NCI-H748 treated with DMSO at 0.1 percent for 48 hours (cell line): Measurements from ENCODE around the gene DYRK2.

Experiments used
- DNase-seq: peaks from one replicate; lab custom pipeline; 2025; lab: John Stamatoyannopoulos, UW

DYRK2 gene

GRCh38 chr12:67648521-67649260, at the start of gene DYRK2:
TSS of gene DYRK2 (plus strand) at chr12:67648745. CDS start at chr12:67649134, 389 bp downstream.
- DNase-seq, result peak; percentile 64

DNA sequence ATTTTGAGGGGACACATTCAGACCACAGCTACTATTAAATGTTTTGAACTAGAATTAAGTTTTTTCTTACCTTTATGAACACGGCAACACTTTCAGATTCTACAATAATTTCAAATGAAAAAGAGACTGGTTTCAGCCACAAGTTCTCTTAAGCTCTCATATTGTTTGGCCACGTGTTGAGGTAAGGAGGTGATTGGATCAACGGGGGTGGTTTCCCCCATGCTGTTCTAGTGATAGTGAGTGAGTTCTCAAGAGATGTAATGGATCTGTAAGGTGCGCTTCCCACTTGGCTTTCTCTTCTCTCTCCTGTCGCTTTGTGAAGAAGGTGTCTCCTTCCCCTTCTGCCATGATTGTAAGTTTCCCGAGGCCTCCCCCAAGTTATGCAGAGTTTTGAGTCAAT, 48.9 kb upstream of the DYRK2 start:
- no peak for DNase-seq

GRCh38 chr12:67601126-67601525, 47.4 kb upstream of the DYRK2 start:
- DNase-seq, result no peak

- no peak for DNase-seq
Observed at GRCh38 chr12:67609226-67609870, 39.2 kb upstream of the DYRK2 start.

DNA sequence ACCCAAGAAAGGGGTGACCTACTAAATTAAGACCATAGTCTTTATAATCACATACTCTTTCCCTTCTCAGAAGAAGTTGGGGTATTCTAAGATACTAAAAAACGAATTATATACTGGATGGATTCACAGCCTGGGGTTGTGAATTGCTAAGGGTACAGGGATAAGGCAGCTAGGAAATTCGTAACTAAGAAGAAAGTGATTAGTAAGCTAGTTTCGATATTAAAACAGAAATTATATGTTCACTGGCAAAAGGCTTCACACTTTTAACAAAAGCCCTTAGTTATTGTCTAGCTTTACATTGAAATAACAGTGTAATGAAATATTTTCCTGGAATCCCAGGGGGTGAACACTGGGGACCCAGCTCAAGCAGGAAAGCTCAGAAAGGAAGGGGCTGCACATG, 35.5 kb upstream of the DYRK2 start:
- DNase-seq, result no peak

DNA sequence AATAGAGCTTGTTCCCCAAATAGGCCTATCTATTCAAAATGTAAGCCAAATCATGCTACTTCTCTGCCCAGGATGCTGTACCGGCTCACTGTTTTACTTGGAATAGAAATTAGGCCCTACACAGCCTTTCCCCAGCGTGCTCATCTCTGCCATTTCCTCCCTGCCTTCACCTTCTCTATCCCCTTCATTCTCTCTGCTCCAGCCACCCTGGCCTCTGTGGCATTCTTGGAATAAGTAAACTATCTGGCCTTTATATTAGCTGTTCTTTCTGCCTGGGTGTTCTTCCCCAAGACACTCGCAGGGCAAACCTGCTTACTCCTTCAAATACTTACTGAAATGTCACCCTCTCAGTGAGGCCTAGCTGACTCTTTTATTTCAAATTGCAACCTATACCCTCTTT, 30.9 kb upstream of the DYRK2 start:
- no peak for DNase-seq

DNA sequence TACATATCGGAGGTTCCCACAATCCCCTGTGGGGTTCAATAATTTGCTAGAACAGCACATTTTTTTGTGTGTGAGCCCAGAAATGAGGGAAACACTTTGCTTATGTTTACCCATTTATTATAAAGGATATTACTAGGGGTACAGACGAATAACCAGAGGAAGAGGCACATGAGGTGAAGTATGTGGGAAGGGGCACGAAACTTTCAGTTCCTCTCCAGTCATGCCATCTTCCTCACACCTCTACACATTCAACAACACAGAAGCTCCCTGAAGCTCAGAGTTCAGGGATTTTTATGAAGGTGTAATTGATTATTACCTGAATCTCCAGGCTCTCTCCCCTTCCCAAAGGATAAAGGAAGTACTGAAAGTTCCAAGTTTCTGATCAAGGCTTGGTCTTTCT, 30.2 kb upstream of the DYRK2 start:
- no peak for DNase-seq

GRCh38 chr12:67621112-67621511, 27.4 kb upstream of the DYRK2 start:
- no peak for DNase-seq

DNA sequence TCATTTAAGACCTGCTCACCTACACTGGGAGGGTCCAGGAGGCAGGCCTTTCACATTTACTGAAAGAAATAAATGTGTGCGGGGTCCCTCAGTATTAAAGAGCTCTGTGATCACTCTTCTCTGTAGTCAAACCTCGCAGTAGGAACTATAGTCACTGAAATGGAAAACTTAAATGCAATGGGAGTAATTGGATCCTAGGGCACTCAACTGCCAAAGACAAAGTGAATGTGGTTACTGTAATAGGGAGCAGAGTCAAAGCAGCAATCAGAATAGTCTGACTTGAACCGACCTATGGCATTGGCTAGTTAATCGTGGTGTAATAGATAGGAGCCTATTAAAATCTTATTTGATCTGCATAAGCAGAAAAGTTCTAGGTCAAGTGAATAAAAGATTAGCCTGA, 26.6 kb upstream of the DYRK2 start:
- no peak for DNase-seq

DNA sequence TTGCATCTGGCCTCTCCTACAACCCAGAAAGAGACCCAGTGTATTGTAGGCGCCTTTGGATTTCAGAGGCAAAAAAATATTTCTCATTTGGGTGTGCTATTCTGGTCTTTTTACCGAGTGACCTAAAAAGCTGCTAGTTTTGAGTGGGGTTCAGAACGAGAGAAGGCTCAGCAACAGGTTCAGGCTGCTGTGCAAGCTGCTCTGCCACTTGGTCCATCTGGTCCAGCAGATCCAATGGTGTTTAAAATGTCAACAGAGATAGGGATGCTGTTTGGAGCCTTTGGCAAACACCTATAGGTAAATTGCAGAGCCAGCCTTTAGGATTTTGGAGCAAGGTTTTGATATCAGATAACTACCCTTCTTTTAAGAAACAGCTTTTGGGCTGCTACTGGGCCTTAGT, 25.3 kb upstream of the DYRK2 start:
- DNase-seq, result no peak

- DNase-seq, result no peak
Observed at GRCh38 chr12:67624355-67624754, 24.2 kb upstream of the DYRK2 start.

GRCh38 chr12:67625004-67625403, 23.5 kb upstream of the DYRK2 start:
- no peak for DNase-seq

- no peak for DNase-seq
Observed at GRCh38 chr12:67626156-67626555, 22.4 kb upstream of the DYRK2 start.

DNA sequence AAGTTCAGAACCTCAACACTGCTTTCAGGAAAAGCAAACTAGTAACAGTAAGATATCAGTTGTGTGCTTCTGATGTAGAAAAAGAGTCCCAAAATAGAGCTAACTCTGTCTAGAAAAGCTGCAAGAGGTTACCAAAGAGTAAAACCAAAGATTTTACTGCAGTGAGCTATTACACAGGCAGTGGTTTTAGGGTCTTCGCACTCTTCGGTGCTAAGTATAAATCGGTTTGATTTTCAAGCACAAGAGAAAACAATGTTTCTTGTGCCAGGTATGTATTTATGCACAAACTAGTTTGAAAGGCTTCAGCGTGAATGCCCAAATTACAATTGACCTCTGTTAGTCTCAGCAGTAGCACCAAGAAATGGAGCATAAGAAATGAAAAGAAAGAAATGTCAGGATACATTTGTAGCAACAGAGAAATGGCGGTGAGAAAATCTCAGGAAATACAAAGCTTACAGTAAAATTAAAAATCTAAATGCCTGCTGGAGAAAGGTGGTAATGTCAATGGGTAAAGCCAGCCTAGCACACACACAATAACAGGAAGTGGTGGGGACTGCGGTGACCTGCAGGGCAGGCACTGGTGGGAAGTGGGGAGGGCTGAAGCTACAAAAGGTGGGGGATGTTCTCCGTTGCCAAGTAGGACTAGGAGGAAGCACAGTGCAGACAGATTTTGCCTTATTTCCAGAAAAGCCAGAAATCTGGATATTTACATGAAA, 18.0 kb upstream of the DYRK2 start:
- peak; percentile 11 for DNase-seq

GRCh38 chr12:67632005-67632404, 16.5 kb upstream of the DYRK2 start:
- no peak for DNase-seq

- no peak for DNase-seq
Observed at GRCh38 chr12:67633024-67633610, 15.4 kb upstream of the DYRK2 start.

- no peak for DNase-seq
Observed at GRCh38 chr12:67633708-67634107, 14.8 kb upstream of the DYRK2 start.

GRCh38 chr12:67634303-67634761, 14.2 kb upstream of the DYRK2 start:
- DNase-seq, result no peak

- no peak for DNase-seq
Observed at GRCh38 chr12:67637718-67638117, 10.8 kb upstream of the DYRK2 start.

DNA sequence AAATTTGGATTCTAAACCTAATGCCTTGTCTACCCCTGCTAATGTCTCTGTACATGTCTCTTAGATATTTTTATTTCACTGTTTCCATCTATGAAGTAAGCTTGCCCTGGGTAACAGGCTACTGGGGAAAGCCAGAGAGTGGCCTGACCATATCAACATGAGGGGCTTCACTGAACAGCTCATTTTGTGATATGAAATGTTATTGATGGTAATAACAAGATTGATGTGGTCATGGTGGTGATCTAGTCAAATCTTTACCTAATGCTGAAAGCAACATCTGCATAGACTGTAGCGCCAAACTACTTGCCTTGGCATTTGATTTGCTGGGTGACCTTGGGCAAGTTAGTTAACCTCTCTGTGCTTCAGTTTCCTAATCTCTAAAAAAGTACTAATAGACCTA, 9.9 kb upstream of the DYRK2 start:
- no peak for DNase-seq

- no peak for DNase-seq
Observed at GRCh38 chr12:67640863-67641262, 7.7 kb upstream of the DYRK2 start.

DNA sequence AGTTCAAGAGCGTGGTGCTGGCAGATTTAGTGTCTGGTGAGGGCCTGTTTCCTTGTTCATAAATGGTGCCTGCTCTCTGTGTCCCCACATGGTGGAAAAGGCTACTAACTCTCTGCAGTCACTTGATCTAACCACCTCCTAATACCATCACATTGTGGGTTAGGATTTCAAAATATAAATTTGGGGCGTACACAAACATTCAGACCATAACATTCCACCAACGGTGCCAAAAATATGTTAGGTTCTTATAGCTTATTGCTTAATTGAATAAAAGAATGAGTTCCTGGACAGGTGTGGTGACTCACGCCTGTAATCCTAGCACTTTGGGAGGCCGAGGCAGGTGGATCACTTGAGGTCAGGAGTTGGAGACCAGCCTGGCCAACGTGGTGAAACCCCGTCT, 3.4 kb upstream of the DYRK2 start:
- no peak for DNase-seq

DNA sequence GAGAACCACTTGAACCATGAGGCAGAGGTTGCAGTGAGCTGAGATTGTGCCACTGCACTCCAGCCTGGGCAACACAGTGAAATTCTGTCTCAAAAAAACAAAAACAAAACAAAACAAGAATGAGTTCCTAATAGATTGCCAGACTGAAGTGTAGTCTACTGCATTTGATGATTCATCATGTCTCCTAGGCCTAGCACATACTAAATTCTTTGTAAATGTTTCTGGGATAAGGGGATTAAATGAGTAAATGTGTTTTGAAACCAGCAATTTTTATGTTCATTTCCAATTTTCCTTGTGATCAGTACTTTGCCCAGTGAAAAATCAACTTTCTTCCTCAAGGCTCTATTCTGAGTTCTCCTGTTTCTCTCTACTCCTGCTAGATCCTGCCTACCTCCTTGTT, 2.9 kb upstream of the DYRK2 start:
- no peak for DNase-seq
